Measurements from ENCODE around the gene CSTF3. TPM values are rescaled to one million over a fixed set of nuclear protein-coding genes. Genes with fewer than 3 reads are reported as not detected.

Gene CSTF3
- total and polyA plus RNA-seq, 10 of the 15 experiments (the other 5 are each of a cell fraction or from before 2014, with no cell fraction given): 25.4 to 63.5 (median 49.5) TPM

DNA sequence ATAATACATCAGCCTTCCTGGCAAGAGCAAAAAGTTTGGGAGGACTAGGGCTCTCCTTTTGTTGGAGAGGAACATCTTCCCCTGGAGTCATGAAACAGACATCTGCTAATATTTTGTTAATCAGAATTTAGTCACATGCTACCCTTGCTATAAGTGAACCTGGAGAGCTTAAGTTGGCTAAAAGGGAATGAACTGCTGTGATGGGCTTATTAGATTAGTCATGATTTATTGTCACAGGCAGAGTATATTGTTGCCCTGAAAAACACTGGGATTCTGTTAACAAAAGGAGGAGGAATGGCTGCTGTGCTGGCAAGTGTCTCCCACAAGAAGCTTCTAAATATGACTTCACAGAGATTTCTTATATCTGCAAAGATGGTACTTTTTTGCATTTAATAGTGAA, 105.9 kb downstream of the CSTF3 start:
- no TSS peak for BruUV-seq (replicated peaks)
- intact Hi-C loops (cut with micrococcal nuclease; ENCODE audit: unreplicated experiment): no loop called here
- Histone ChIP-seq H3K4me3 (no peak overlapping the region), H3K79me2 (ENCODE audit: control insufficient read depth, insufficient read depth, low read length) (no peaks in the 10 kb centered on the region), H3K9ac (ENCODE audit: control insufficient read depth, insufficient read depth, low read length) (no peak overlapping the region), H3K9me3 (replicated peaks; ENCODE audit: control insufficient read depth, insufficient read depth, low read length) (no peaks in the 10 kb centered on the region), H2AFZ (ENCODE audit: control insufficient read depth, low read depth, low read length) (no peak overlapping the region), H3K27me3 (replicated peaks in 1 of 2; ENCODE audit: control insufficient read depth in 2 of 2, insufficient read depth in 2 of 2, low read length in 1 of 2) (no peaks in the 10 kb centered on the region), H3K36me3 (ENCODE audit: control insufficient read depth in 2 of 2, insufficient read depth in 2 of 2, low read length in 1 of 2) (peaks cover 0 to 13% of the 10 kb centered on the region in 2 experiments; a peak in 2 of 4 replicates), H3K27ac (ENCODE audit: control insufficient read depth, insufficient read depth) (no peak overlapping the region), H3K4me2 (ENCODE audit: control insufficient read depth, insufficient read depth) (no peak overlapping the region), H4K20me1 (ENCODE audit: control insufficient read depth, insufficient read depth) (no peaks in the 10 kb centered on the region), H3K4me1 (ENCODE audit: control insufficient read depth, insufficient read depth, low read length) (peaks cover under 1% of the 10 kb centered on the region; the same call in 1 of the 2 replicates)
- peak; percentile 27 for FAIRE-seq
- ChIA-PET SMC1A (ENCODE audit: uncharacterized antibody, unreplicated experiment) (interaction anchor here (0.8 to 1.9 kb wide), 4 partner anchors 9 to 265 kb away, joined by 3 to 6 read pairs (median 4); no protein-coding TSS in a partner anchor), CTCF (interaction anchor here (1.2 to 2.0 kb wide), 2 partner anchors 9 to 10 kb away, joined by 3 to 9 read pairs; no protein-coding TSS in a partner anchor), POLR2A (no interaction called here), RAD21 (ENCODE audit: unreplicated experiment) (interaction anchor here (1.1 kb wide), 1 partner anchor 97 kb away, joined by 3 read pairs; no protein-coding TSS in a partner anchor)
- ATAC-seq: no peak
- in situ Hi-C loops (cut with MboI): no loop called here
- TF ChIP-seq, protein P1, sequence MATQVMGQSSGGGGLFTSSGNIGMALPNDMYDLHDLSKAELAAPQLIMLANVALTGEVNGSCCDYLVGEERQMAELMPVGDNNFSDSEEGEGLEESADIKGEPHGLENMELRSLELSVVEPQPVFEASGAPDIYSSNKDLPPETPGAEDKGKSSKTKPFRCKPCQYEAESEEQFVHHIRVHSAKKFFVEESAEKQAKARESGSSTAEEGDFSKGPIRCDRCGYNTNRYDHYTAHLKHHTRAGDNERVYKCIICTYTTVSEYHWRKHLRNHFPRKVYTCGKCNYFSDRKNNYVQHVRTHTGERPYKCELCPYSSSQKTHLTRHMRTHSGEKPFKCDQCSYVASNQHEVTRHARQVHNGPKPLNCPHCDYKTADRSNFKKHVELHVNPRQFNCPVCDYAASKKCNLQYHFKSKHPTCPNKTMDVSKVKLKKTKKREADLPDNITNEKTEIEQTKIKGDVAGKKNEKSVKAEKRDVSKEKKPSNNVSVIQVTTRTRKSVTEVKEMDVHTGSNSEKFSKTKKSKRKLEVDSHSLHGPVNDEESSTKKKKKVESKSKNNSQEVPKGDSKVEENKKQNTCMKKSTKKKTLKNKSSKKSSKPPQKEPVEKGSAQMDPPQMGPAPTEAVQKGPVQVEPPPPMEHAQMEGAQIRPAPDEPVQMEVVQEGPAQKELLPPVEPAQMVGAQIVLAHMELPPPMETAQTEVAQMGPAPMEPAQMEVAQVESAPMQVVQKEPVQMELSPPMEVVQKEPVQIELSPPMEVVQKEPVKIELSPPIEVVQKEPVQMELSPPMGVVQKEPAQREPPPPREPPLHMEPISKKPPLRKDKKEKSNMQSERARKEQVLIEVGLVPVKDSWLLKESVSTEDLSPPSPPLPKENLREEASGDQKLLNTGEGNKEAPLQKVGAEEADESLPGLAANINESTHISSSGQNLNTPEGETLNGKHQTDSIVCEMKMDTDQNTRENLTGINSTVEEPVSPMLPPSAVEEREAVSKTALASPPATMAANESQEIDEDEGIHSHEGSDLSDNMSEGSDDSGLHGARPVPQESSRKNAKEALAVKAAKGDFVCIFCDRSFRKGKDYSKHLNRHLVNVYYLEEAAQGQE (IDR thresholded peaks at IDR 0.05; ENCODE audit: low read depth, low read length): no peak
- TF ChIP-seq LARP7 (IDR thresholded peaks at IDR 0.05) (no peak), YY1 (IDR thresholded peaks at IDR 0.05; ENCODE audit: low read depth, low read length) (no peak), IKZF2 (IDR thresholded peaks at IDR 0.05) (no peak), SUZ12 (IDR thresholded peaks at IDR 0.05; ENCODE audit: unreplicated experiment) (no peak), BACH1 (IDR thresholded peaks at IDR 0.05; ENCODE audit: borderline replicate concordance) (no peak), RAD21 (IDR thresholded peaks at IDR 0.05; ENCODE audit: insufficient read depth, low read depth, low read length) (no peak), EZH2 (IDR thresholded peaks at IDR 0.05; ENCODE audit: borderline replicate concordance, control insufficient read depth, low read depth, low read length) (no peak), ZSCAN29 (IDR thresholded peaks at IDR 0.05) (no peak), NFXL1 (IDR thresholded peaks at IDR 0.05; ENCODE audit: borderline replicate concordance) (no peak), CBFB (IDR thresholded peaks at IDR 0.05; ENCODE audit: low read depth) (no peak), SIN3A (IDR thresholded peaks at IDR 0.05; ENCODE audit: low read depth, low read length) (no peak), CHD4 (IDR thresholded peaks at IDR 0.05) (no peak)
- no peak for DNase-seq (ENCODE audit: low read depth, low spot score)

Measured in GM12878 (cell line).